Heart right ventricle (tissue), 16 donors: Measurements from ENCODE around the gene E4F1. TPM values are rescaled to one million over a fixed set of nuclear protein-coding genes. Genes with fewer than 3 reads are reported as not detected.

Experiments used
- ATAC-seq, 8 donors: fragments of 200-7000 bp; cut with Tn5 transposase; one replicate each; pipeline ENCODE4 v1.9.1; 2020; ENCODE audit warnings: mild to moderate bottlenecking in 8 of 8, moderate library complexity in 8 of 8, moderate number of reproducible peaks in 1 of 8
- DNase-seq, 2 donors: peaks; one replicate each; pipeline ENCODE4 v3.0.0-alpha.2; 2020
- H3K27ac ChIP-seq, 10 donors: fragments of 200-600 bp; sonication (generic) in 2 of 10; one replicate each; pipeline versions ENCODE4 v1.5.0 to v1.8.0; 2020 to 2022; ENCODE audit warnings: mild to moderate bottlenecking in 3 of 10
- H3K27me3 ChIP-seq, 7 donors: fragments of 200-600 bp; one replicate each; pipeline ENCODE4 v1.8.0; 2021 to 2022; ENCODE audit warnings: mild to moderate bottlenecking in 2 of 7
- H3K36me3 ChIP-seq, 9 donors: fragments of 200-600 bp; sonication (generic) in 1 of 9; one replicate each; pipeline versions ENCODE4 v1.5.0 to v1.8.0; 2020 to 2022; ENCODE audit warnings: mild to moderate bottlenecking in 2 of 9
- H3K4me1 ChIP-seq, 9 donors: fragments of 200-600 bp; sonication (generic) in 1 of 9; one replicate each; pipeline versions ENCODE4 v1.5.0 to v1.8.0; 2020 to 2022; ENCODE audit warnings: mild to moderate bottlenecking in 4 of 9
- H3K4me3 ChIP-seq, 10 donors: fragments of 200-600 bp; sonication (generic) in 2 of 10; one replicate each; pipeline versions ENCODE4 v1.5.0 to v1.8.0; 2020 to 2022; ENCODE audit warnings: mild to moderate bottlenecking in 7 of 10, moderate library complexity in 2 of 10
- H3K9me3 ChIP-seq, 11 donors: fragments of 200-600 bp in 10 of 11; sonication (generic) in 2 of 11; one replicate each; pipeline versions ENCODE4 v1.5.0 to v1.8.0; 2013 to 2022; ENCODE audit warnings: mild to moderate bottlenecking in 2 of 11, control low read depth in 1 of 11, moderate library complexity in 1 of 11
- WGBS, 2 donors: extraction: QIAGEN DNeasy Blood & Tissue Kit; methylation state at CpG; one replicate each; pipeline ENCODE4 v1.1.7; 2013; ENCODE audit warnings: inconsistent platforms in 1 of 2; 5-methylcytosine and 5-hydroxymethylcytosine counted together
- intact Hi-C, 10 donors: fragments of 100-400 bp; cut with DNase I; formaldehyde crosslinking; loops; one replicate each; pipeline versions ENCODE4 v1.11.1 to v1.14.2; 2022
- polyA plus RNA-seq, 2 donors: library from polyadenylated mRNA; stranded (reverse); fragments of 200-250 nt; gene quantifications; one replicate each; pipeline ENCODE4 v1.2.3, GENCODE V29; 2013
- total RNA-seq, 10 donors: library from RNA; stranded (reverse); fragmentation: NEBNext Ultra II Directional in 3 of 10; extraction: Animal tissue kit (Norgen Biotek cat#: 25700) in 3 of 10; gene quantifications; one replicate each; pipeline versions ENCODE4 v1.2.1 to v1.2.4, GENCODE V29; 2021 to 2023
- TF ChIP-seq, protein P1 (sequence below), 9 donors: fragments of 200-600 bp; sonication (generic) in 2 of 9; IDR thresholded peaks; one replicate each; pipeline versions ENCODE4 v1.5.0 to v1.8.0; 2021 to 2022; ENCODE audit warnings: antibody characterized with exemption in 9 of 9, mild to moderate bottlenecking in 5 of 9, moderate library complexity in 1 of 9
- donor health status: Arrhythmogenic right ventricular cardiomyopathy.
- donor health status: ischemic (EF 13 %, LVEDD 7.1; RV severe dilation, severe dysfunction).
- donor health status: healthy with polysubstance abuse.
- donor health status: DM: no; HTN: yes; CAD: no.
- donor health status: DM: no; HTN: no; CAD: no.
- donor health status: ischemic (EF 25% LVEDD 6.9; RV normal size, moderate dysfunction).
- donor health status: ischemic (EF 25% LVEDD 5.7; RV mildly dilated, moderate dysfunction).
- donor health status: healthy.
- donor health status: DM: yes; HTN: yes; CAD: no.
- donor health status: Ischemic cardiomyopathy.
- donor health status: ischemic (EF 35%, LVEDD 5.7; RV mildly dilated, moderate dysfunction).
- donor health status: nonischemic (EF 11% LVEDD 7.7; RV severe dilation, severe dysfunction).
- donor health status: DM: yes; HTN: yes; CAD: no.
- donor health status: PGD.
- donor health status: ischemic (EF 29% LVEDD 5.4; RV normal size, mild dysfunction).
- donor health status: nonischemic (EF 23%, LVEDD 6.1; RV moderate dilation, normal function).

Gene E4F1
- total and polyA plus RNA-seq, 12 donors, result 8.4 to 34.8 (median 10.9) TPM

DNA sequence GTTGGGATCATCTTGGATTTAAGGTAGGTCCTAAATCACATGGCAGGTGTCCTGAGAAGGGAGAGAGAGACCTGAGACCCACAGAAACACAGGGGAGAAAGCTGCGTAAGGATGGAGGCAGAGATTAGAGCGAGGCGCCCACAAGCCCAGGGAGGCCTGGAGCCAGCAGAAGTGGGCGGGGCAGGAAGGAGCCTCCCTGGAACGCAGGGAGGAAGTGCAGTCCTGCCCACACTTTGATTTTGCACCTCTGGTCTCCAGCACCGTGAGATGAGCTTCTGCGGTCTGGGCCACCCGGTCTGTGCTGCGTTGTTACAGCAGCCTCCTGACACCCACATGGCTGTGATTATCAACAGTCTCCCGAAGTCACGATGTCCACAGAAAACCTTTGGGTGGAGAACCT, 19.2 kb downstream of the E4F1 start:
- Histone ChIP-seq H3K36me3 (peaks cover 0 to 84% (median 53%) of the 10 kb centered on the region in 9 donors), H3K4me3 (no peak overlapping the region), H3K27ac (no peak overlapping the region), H3K4me1 (peaks cover 0 to 15% (median 6%) of the 10 kb centered on the region in 9 donors), H3K27me3 (peaks cover 0 to 6% (median 0%) of the 10 kb centered on the region in 7 donors), H3K9me3 (no peaks in the 10 kb centered on the region)
- DNase-seq (no peak), ATAC-seq (no peak)
- intact Hi-C loops, result no loop called here
- TF ChIP-seq, protein P1, sequence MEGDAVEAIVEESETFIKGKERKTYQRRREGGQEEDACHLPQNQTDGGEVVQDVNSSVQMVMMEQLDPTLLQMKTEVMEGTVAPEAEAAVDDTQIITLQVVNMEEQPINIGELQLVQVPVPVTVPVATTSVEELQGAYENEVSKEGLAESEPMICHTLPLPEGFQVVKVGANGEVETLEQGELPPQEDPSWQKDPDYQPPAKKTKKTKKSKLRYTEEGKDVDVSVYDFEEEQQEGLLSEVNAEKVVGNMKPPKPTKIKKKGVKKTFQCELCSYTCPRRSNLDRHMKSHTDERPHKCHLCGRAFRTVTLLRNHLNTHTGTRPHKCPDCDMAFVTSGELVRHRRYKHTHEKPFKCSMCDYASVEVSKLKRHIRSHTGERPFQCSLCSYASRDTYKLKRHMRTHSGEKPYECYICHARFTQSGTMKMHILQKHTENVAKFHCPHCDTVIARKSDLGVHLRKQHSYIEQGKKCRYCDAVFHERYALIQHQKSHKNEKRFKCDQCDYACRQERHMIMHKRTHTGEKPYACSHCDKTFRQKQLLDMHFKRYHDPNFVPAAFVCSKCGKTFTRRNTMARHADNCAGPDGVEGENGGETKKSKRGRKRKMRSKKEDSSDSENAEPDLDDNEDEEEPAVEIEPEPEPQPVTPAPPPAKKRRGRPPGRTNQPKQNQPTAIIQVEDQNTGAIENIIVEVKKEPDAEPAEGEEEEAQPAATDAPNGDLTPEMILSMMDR (IDR thresholded peaks at IDR 0.05), result no peak
- WGBS, 2 donors, result 75 to 78% methylated on average over 11 of the region's 11 CpGs

DNA sequence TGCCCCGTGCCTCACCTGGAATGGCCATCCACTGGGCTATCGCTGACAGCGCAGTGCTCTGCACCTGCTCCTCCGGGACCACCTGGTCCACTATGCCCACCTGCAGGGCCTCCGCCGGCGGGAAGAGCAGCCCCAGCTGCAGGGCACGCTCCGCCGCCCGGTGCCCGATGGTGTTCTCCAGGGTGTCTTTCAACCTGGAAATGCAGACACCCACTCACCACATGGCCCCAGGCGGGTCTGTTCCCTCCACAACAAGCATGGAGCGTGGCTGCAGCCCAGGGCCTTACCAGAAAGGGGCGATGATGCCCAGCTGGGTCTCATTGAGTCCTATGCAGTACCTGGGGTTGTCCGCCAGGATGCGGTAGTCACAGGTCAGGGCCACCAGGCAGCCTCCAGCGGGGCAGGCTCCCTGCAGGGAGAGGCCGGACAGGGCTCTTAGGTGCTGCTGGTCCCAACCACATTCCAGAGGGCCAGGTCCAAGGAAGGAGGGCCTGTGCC, 19.7 kb downstream of the E4F1 start:
- Histone ChIP-seq H3K4me3 (no peak overlapping the region), H3K36me3 (peaks cover 0 to 86% (median 53%) of the 10 kb centered on the region in 9 donors), H3K27me3 (peaks cover 0 to 1% (median 0%) of the 10 kb centered on the region in 7 donors), H3K27ac (no peak overlapping the region), H3K4me1 (peaks cover 0 to 10% (median under 1%) of the 10 kb centered on the region in 9 donors), H3K9me3 (no peaks in the 10 kb centered on the region)
- TF ChIP-seq, protein P1 (IDR thresholded peaks at IDR 0.05), result no peak
- no peak for DNase-seq
- no peak for ATAC-seq
- WGBS, 2 donors, result 94 to 97% methylated on average over 19 of the region's 19 CpGs
- intact Hi-C loops, result no loop called here

DNA sequence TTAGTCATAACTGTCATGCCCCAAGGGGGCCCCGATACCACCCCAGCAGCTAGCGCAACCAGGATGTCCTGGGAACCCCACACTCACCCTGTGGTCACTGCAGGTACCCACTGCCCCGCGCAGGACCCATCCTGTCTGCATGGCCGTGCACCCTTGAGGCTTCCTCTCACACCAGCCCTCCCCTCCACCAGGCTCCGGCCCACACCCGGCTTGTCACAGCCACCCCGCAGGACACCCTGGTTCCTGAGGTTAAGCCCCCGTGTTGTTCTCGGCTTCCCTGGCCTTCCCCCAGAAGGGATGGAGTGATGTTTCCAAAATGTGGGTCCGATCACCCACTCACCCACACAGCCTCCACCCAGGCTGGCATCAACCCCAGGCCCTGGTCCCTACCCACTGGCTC, 20.4 kb downstream of the E4F1 start:
- ATAC-seq, result no peak
- Histone ChIP-seq H3K27me3 (no peaks in the 10 kb centered on the region), H3K4me1 (peaks cover 0 to 8% (median 0%) of the 10 kb centered on the region in 9 donors), H3K27ac (no peak overlapping the region), H3K36me3 (peaks cover 0 to 93% (median 53%) of the 10 kb centered on the region in 9 donors), H3K4me3 (no peak overlapping the region), H3K9me3 (no peaks in the 10 kb centered on the region)
- WGBS, 2 donors, result 93 to 97% methylated on average over 11 of the region's 11 CpGs
- no peak for DNase-seq
- intact Hi-C loops, result no loop called here
- TF ChIP-seq, protein P1 (IDR thresholded peaks at IDR 0.05), result no peak

DNA sequence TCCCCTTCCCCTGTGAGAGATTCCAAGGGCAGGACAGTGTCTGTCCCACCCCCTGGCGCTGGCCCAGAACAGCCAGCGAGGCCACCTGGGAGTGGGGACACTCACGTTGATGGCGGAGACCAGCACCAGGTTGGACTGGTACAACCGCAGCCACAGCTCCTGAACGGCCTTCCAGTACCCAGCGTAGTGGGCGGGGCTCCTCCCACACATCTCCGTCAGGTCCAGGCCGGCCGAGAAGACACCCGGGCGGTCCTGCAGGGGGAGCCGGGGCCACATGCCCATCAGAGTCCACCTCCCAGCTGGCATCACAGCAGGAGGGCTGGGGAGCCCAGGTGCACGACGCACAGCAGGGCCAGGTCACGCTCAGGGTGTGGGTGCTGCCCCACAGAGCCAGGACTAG, 20.9 kb downstream of the E4F1 start:
- DNase-seq, result no peak
- intact Hi-C loops, result no loop called here
- H3K4me1 ChIP-seq, result peaks cover 0 to 8% (median 0%) of the 10 kb centered on the region in 9 donors
- H3K4me3 ChIP-seq, result no peak overlapping the region
- 76 to 78% methylated on average over 17 of the region's 17 CpGs for WGBS, 2 donors
- ATAC-seq, result peak in 3 of 8 donors; percentile 10 to 22 (median 11)
- H3K36me3 ChIP-seq, result peaks cover 0 to 95% (median 53%) of the 10 kb centered on the region in 9 donors
- no peaks in the 10 kb centered on the region for H3K9me3 ChIP-seq
- H3K27me3 ChIP-seq, result no peaks in the 10 kb centered on the region
- TF ChIP-seq, protein P1 (IDR thresholded peaks at IDR 0.05), result no peak
- no peak overlapping the region for H3K27ac ChIP-seq
